Thoracic aorta (tissue), 2 donors: Measurements from ENCODE around the gene RBMS1. TPM values are rescaled to one million over a fixed set of nuclear protein-coding genes. Genes with fewer than 3 reads are reported as not detected.

Source experiments
- ATAC-seq: fragments of 150-250 bp; one replicate; pipeline ENCODE4 v1.8.0; 2017; ENCODE audit warnings: low read depth; ENCODE audit not compliant: insufficient number of reproducible peaks, low FRiP score
- DNase-seq: peaks from one replicate; pipeline ENCODE4 v3.0.0-alpha.2; 2020; ENCODE audit warnings: low spot score
- H3K27ac ChIP-seq, 2 donors: fragments of 200-600 bp; sonication (generic); 1 replicate in 1 of 2; 2 replicates in 1 of 2; pipeline ENCODE4 v1.5.1; 2016; ENCODE audit warnings: mild to moderate bottlenecking in 2 of 2, moderate library complexity in 2 of 2
- H3K27me3 ChIP-seq: fragments of 200-600 bp; sonication (generic); replicated peaks from 2 replicates; pipeline ENCODE4 v1.6.0; 2016; ENCODE audit warnings: mild to moderate bottlenecking; ENCODE audit not compliant: insufficient read depth
- H3K36me3 ChIP-seq: fragments of 200-600 bp; sonication (generic); one replicate; pipeline ENCODE4 v1.5.1; 2016
- H3K4me1 ChIP-seq, 2 donors: fragments of 200-600 bp; sonication (generic); 1 replicate in 1 of 2; 2 replicates in 1 of 2; pipeline versions ENCODE4 v1.5.1 to v1.6.0; 2016; ENCODE audit warnings: low read depth in 2 of 2, mild to moderate bottlenecking in 1 of 2; ENCODE audit not compliant: control insufficient read depth in 1 of 2
- H3K4me3 ChIP-seq: fragments of 200-600 bp; sonication (generic); 2 replicates; pipeline ENCODE4 v1.5.1; 2016; ENCODE audit warnings: mild to moderate bottlenecking
- H3K9me3 ChIP-seq: fragments of 200-600 bp; sonication (generic); 2 replicates; pipeline ENCODE4 v1.5.1; 2016
- total RNA-seq, 2 donors: library from RNA; depleted of rRNA; stranded (reverse); fragments of >200 nt; gene quantifications; one replicate each; pipeline versions ENCODE4 v1.1.0 to v1.2.3, GENCODE V29; 2016
- TF ChIP-seq, protein P1 (sequence below): fragments of 200-600 bp; sonication (generic); IDR thresholded peaks from one replicate; pipeline ENCODE4 v1.5.1; 2019; ENCODE audit warnings: antibody characterized with exemption

Gene RBMS1
- total RNA-seq, 2 donors from 2014 or later, result 98.7 to 179 TPM

DNA sequence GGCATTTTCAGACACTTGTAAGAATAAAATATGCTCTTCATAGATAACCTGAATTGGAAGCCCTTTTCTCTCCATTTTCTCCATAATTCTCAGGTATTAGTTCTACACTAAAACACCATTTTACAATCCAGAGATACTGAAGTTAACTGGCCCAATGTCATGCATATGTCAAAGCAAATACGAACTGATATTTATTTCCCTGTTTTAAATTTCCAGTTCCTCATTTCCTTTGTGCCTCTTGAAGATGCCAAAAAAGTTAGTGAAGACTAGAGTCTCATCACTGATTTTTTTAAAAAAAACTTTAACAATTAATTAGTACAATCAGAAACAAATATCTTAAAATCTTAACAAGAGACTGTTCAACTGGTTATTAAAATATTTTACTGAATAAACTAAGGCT, 240.7 kb downstream of the RBMS1 start:
- Histone ChIP-seq H3K4me1 (peaks cover 0 to 17% of the 10 kb centered on the region in 2 donors), H3K9me3 (no peaks in the 10 kb centered on the region), H3K36me3 (no peaks in the 10 kb centered on the region), H3K27me3 (no peaks in the 10 kb centered on the region), H3K27ac (no peak overlapping the region), H3K4me3 (no peak overlapping the region)
- TF ChIP-seq, protein P1, sequence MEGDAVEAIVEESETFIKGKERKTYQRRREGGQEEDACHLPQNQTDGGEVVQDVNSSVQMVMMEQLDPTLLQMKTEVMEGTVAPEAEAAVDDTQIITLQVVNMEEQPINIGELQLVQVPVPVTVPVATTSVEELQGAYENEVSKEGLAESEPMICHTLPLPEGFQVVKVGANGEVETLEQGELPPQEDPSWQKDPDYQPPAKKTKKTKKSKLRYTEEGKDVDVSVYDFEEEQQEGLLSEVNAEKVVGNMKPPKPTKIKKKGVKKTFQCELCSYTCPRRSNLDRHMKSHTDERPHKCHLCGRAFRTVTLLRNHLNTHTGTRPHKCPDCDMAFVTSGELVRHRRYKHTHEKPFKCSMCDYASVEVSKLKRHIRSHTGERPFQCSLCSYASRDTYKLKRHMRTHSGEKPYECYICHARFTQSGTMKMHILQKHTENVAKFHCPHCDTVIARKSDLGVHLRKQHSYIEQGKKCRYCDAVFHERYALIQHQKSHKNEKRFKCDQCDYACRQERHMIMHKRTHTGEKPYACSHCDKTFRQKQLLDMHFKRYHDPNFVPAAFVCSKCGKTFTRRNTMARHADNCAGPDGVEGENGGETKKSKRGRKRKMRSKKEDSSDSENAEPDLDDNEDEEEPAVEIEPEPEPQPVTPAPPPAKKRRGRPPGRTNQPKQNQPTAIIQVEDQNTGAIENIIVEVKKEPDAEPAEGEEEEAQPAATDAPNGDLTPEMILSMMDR, result no peak
- no peak for ATAC-seq
- DNase-seq, result no peak

DNA sequence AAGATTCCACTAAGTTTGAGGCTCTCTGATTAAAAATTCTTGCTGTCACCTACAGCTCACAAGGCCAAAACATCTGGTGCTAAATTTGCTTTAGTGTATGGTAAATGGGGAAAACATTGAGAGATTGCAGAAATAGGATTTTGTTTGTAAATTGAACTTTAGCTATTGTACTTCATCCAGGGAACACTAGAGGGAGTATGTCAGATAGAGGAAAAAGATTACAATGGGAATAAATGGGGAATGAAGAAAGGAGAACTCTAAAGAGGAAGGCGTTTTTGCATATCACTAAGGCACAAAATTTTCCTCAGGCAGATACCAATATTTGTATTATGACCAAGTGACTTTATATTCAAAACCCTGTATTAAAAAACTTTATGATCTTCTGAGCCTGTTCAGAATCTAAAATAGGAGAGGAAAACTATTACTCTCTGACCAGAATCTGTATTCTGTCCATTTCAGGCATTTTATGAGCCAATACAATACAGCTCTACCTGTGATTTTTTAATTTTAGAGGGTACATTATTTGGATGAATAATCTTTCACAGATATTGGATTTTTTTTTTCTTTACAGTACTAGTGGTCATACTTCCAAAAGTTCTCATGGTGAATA, 241.2 kb downstream of the RBMS1 start:
- no peak overlapping the region for H3K4me3 ChIP-seq
- H3K4me1 ChIP-seq, result peaks cover 0 to 17% of the 10 kb centered on the region in 2 donors
- ATAC-seq (no peak), DNase-seq (no peak)
- no peaks in the 10 kb centered on the region for H3K36me3 ChIP-seq
- H3K9me3 ChIP-seq, result no peaks in the 10 kb centered on the region
- H3K27ac ChIP-seq, result peak overlapping the region in 1 of 2 donors; percentile 13
- TF ChIP-seq, protein P1, result peak; percentile 72
- no peaks in the 10 kb centered on the region for H3K27me3 ChIP-seq

DNA sequence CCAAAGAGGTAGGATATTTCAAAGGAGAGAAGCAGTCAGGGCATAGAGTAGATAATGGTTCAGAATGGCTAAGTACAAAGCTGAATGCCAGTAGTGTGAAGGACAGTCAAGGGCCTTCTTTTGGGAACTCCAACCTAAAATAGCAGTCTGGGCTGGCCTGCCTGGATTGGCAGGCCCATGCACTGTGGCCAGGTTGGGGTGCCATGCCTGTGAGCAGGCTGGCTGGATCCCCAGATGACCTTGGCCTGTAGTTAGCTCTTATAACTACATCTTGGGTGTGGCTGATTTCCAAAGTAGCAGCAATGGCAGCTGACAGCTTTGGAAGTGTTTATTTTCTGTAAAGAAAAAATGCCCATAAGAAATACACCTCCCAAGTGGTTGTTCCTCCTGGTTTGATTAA, 242.0 kb downstream of the RBMS1 start:
- DNase-seq (no peak), ATAC-seq (no peak)
- Histone ChIP-seq H3K4me3 (no peak overlapping the region), H3K27ac (peak overlapping the region in 1 of 2 donors; percentile 2), H3K9me3 (no peaks in the 10 kb centered on the region), H3K27me3 (no peaks in the 10 kb centered on the region), H3K4me1 (peaks cover 0 to 17% of the 10 kb centered on the region in 2 donors), H3K36me3 (no peaks in the 10 kb centered on the region)
- TF ChIP-seq, protein P1, result no peak

DNA sequence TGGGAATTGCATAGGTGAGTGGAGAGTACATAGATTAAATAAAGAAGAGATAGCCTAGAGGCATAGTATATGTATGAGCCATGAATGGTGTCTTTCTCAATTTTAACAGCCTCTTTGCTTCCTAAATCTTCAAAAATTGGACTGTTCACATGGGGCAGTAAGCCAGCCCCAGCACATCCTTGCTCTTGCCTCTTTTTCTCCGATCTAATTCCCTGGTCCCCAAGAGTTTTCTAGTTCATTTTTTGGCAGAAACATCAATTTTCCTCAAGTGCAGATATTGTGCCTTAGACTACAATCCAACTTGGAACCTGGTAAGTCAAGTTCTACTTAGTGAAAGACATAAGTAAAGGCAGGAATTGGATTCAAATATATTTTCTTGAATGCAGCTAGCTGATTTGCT, 243.7 kb downstream of the RBMS1 start:
- TF ChIP-seq, protein P1, result no peak
- ATAC-seq, result no peak
- no peaks in the 10 kb centered on the region for H3K27me3 ChIP-seq
- no peak for DNase-seq
- no peaks in the 10 kb centered on the region for H3K9me3 ChIP-seq
- no peaks in the 10 kb centered on the region for H3K36me3 ChIP-seq
- H3K4me3 ChIP-seq, result no peak overlapping the region
- no peak overlapping the region for H3K27ac ChIP-seq
- H3K4me1 ChIP-seq, result peaks cover 0 to 17% of the 10 kb centered on the region in 2 donors

DNA sequence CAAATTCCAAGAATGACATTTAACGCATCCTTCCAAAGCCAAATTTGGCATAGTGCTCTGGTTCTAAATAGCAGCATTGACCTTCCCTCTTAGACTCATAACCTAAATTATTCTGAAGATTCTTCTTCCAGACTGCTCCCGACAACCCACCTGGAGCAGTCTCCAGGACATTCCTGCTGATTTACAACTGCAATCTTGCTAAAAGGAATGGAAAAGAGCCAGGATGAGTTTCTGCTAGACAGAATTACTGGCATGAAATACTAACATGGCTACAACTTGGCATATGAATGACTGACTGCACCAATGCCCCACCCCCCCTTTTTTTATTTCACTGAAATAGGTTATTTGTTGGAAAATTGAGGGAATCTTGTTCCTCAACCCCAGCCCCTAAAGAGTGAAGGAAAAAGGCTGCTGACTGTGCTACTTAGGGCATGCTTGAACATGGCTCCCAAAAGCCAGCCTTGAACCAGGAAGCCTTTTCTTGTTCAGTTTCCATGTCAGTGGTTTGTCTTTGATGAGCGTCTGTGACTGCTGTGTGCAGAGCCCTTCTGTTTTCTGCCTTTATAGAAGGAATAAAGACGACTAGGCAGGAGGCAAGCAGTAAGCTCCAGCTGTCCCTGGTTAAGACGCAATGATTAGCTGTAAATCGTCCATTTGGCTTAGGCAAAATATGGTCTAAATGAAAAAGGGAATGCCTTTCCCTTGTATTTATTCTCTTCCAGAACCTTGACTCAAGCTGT, 246.1 kb downstream of the RBMS1 start:
- no peaks in the 10 kb centered on the region for H3K9me3 ChIP-seq
- no peak for ATAC-seq
- no peak overlapping the region for H3K27ac ChIP-seq
- H3K4me1 ChIP-seq, result peaks cover 4 to 21% of the 10 kb centered on the region in 2 donors
- TF ChIP-seq, protein P1, result no peak
- no peak for DNase-seq
- no peaks in the 10 kb centered on the region for H3K36me3 ChIP-seq
- no peaks in the 10 kb centered on the region for H3K27me3 ChIP-seq
- no peak overlapping the region for H3K4me3 ChIP-seq
